OCI-LY1 (cell line): ENCODE results near the gene PPARD.

Source experiments
- EZH2 ChIP-seq: fragments of 200-600 bp; sonication (generic), shearing (Covaris generic); IDR thresholded peaks from 2 replicates; pipeline ENCODE4 v1.8.0; 2017; ENCODE audit warnings: borderline replicate concordance, mixed run types, mild to moderate bottlenecking, antibody characterized with exemption, low read length, moderate library complexity, mixed read lengths
- TF ChIP-seq, protein P1 (sequence below): fragments of 200-600 bp; sonication (generic), shearing (Covaris generic); IDR thresholded peaks from 2 replicates; pipeline ENCODE4 v1.5.1; 2017; ENCODE audit warnings: mild to moderate bottlenecking, antibody characterized with exemption, low read length, moderate library complexity, mixed read lengths

DNA sequence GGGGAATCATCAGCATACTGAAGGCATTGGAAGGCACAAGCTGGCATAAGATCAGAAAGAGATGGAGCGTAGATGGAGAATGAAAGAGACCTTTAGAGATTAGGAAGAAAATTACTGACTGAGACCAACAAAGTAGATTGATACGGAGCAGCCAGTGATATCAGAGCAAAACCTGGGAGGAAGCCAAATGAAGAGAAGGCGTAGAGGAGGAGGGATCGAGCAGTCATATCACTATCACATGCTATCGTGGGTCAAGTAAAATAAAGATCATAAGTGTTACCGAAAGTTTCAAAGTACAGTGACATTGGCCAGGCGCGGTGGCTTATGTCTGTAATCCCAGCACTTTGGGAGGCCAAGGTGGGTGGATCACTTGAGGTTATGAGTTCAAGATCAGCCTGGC, 56.2 kb downstream of the PPARD start:
- TF ChIP-seq, protein P1, sequence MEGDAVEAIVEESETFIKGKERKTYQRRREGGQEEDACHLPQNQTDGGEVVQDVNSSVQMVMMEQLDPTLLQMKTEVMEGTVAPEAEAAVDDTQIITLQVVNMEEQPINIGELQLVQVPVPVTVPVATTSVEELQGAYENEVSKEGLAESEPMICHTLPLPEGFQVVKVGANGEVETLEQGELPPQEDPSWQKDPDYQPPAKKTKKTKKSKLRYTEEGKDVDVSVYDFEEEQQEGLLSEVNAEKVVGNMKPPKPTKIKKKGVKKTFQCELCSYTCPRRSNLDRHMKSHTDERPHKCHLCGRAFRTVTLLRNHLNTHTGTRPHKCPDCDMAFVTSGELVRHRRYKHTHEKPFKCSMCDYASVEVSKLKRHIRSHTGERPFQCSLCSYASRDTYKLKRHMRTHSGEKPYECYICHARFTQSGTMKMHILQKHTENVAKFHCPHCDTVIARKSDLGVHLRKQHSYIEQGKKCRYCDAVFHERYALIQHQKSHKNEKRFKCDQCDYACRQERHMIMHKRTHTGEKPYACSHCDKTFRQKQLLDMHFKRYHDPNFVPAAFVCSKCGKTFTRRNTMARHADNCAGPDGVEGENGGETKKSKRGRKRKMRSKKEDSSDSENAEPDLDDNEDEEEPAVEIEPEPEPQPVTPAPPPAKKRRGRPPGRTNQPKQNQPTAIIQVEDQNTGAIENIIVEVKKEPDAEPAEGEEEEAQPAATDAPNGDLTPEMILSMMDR, result no peak
- TF ChIP-seq EZH2, result no peak
